GM19468 (cell line): ENCODE data around the gene TBL2.
"Not testable (repeated sequence)": the region's sequence is repeated elsewhere in the genome, so short reads cannot be mapped to it uniquely, and the experiment has no call there.

Source experiments
- ATAC-seq: cut with Tn5 transposase; IDR thresholded peaks from one replicate; pipeline ENCODE4 v1.9.1; 2021; ENCODE audit warnings: mild to moderate bottlenecking, moderate library complexity, moderate number of reproducible peaks; ENCODE audit not compliant: unreplicated experiment; ENCODE audit errors: extremely low read depth

Gene TBL2

GRCh38 chr7:73607692-73607983 is 29.3 kb upstream of the TBL2 start:
- ATAC-seq = not testable (repeated sequence)

DNA sequence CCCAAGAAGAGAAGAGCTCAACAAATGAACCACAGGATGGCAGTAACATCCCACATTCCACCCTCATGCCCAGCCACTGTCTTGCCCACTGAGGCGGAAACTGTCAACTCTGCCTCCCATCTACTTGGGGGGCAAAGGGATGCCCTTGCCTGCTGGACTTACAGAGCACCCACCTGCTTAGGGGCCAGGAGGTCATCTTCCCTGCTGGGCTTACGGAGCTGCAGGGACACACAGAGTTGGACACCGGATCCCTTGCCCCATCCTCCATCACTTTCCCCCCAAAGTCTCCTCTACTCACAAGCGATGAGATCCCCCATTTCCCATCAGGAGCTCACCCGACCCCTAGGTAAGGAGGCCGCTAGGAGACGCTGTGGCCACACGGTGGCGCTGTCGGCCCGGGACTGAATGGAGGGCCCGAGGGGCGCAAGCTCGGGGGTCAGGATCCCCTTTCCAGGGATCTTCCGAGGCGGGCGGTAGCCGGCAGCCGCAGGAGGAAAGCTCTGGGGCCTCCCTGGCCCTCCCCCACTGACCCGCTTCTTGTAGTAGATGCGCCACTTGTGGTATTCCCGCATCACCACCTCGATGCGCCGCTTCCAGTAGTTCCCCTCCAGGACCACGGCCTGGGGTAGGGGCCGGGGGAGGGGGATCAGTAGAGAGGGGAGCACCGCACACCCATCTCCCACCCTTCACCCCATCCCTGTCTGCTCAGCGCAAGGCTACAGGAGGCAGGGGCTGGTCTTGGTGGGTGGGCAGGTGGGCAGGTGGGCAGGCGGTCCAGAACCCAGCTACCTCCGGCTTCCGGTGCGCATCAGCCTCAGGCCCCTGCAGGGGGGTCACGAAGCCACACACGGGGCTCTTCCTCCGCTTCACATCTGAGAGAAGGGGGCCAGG is 28.7 kb upstream of the TBL2 start:
- no peak for ATAC-seq

DNA sequence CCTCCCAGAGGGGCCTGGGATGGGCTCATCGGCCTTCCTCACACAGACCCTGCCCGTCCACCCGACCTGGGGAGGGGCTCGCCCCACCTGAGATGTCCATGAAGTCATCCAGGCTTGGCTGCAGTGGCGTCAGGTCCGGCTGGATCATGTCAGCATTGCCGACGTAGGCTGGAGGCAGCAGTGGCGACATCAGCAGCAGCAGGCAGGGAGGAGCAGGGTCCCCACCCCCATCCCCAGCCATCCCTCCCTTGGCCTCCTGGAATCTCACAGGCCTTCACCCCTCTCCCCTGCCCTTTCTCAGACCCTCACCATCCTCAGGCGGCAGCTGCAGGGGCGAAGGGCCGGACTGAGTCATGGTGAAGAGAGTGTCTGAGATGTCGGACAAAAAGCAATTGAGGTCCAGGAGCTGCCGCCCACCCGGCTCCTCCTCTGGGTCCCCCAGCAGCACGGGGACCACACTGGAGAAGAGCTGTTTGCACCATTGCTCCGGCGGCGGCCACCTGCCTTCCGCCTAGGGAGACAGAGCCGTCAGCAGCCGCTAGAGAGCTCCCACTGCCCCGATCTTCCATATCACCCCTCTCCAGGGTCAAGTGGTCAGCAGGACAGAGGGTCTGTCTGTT is 27.3 kb upstream of the TBL2 start:
- ATAC-seq = no peak

GRCh38 chr7:73602721-73603651 is 24.6 kb upstream of the TBL2 start:
- no peak for ATAC-seq

DNA sequence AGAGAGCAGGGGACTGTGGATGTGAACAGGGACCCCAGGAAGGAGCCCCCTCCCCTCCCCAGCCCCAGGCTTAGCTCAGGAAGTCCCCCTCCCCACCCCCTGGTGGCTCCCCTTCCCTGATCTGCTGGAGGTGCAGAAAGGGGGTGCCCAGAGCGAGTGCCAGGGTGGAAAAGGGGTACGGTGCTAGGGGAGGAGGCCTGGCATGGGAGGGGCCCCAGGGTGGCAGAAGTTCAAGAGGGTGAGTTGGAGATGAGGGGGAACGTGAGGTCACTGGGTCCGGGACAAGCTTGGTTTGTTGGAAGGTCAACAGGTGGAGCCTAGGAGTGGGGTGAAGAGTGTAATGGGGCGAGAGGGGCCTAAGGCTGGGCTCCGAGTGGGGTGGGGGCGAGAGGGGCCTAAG is 21.5 kb upstream of the TBL2 start:
- no peak for ATAC-seq

GRCh38 chr7:73599151-73599882 is 20.9 kb upstream of the TBL2 start:
- no peak for ATAC-seq

- ATAC-seq = no peak
Measured at GRCh38 chr7:73597978-73598782, 19.8 kb upstream of the TBL2 start.

- ATAC-seq = no peak
Measured at GRCh38 chr7:73596191-73597065, 18.0 kb upstream of the TBL2 start.

- ATAC-seq = no peak
Measured at GRCh38 chr7:73595358-73595757, 17.0 kb upstream of the TBL2 start.

DNA sequence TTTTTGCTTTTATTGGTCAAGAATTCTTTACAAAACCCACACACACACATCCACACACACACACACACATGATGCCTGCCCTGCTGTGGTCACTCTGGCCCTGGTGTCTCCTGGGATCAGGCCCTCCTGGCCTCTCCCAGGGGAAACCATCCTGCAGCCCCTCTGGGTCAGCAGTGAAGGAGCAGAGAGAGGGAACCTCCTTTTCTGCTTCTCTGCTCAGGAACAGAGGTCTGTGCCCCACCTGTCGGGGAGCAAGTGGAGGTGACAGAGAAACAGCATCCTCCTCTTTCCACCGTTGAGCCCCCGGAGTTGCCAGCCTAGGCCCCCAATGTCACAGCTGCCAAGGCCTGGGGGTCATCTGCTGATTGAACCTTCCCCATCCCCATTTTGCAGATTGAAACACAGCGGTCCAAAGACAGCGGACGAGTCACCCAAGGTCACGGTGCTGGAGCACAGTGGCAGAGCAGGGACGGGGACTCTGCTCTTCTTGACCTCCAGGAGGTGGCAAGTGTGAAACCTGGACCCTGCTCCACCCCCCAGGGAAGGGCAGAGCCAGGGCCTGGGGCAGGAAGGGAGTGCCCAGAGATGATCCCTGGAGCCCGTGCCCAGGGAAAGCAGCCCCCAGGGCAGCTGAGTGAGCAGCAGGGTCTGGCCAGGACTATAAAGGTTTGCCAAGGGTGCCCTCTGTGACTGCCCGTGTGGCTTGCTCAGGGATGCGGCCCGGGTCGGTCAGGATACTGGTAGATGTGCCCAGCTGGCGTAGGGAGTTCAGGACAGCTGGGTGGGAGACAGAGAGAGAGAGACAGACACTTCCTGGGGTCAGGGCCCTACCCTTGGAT is 15.0 kb upstream of the TBL2 start:
- no peak for ATAC-seq

DNA sequence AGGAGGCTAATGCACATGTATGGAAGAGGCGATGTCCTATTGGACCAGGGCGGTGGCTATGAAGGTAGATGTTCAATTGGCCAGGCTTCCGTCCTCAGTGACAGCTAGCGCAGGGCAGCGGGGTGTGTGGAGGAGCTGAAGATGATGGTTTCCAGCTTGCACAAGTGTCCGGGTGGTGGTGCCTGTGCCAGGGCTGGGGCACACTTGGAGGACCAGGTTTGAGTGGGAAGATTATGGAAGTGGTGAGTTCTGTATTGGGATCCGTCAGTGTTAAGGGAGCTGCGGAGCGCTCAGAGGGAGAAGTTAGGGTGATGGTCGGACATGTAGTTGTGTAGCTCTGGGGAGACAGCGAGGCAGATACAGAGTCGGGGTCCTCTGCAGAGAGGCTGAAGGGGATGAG is 8.5 kb upstream of the TBL2 start:
- no peak for ATAC-seq

DNA sequence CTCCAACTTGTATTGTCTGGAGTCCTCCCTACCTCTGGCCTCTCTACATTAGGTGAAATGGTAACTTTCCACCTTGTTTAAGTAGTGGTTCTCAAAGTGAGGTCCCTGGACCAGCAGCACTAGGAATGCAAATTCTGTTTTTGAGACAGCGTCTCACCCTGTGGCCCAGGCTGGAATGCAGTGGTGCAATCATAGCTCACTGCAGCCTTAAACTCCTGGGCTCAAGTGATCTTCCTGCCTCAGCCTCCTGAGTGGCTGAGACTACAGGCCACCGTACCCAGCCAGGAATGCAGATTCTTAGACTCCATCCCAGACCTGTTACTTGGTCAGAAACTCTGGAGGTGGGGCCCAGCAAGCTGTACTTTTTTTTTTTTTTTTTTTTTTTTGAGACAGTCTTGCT is 6.8 kb upstream of the TBL2 start:
- no peak for ATAC-seq

DNA sequence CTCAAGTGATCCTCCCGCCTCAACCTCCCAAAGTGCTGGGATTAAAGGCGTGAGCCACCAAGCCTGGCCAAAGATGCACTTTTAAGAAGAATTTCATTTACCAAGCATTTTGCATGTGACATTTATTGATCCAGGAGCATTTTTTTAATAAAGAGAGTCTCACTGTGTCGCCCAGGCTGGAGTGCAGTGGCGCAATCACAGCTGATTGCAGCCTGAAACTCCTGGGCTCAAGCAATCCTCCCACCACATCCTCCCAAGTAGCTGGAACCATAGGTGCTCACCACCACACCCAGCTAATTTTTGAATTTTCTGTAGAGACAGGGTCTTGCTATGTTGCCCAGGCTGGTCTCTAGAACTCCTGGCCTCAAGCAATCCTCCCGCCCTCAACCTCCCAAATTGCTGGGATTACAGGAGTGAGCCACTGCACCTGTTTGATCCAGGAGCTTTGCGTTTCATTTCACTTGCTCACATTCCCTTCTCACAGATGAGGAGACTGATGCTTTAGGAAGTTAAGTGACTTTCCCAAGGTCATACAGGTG is 4.4 kb upstream of the TBL2 start:
- no peak for ATAC-seq

- not testable (repeated sequence) for ATAC-seq
Measured at GRCh38 chr7:73581006-73581405, 2.6 kb upstream of the TBL2 start.

GRCh38 chr7:73577627-73578341 is 595 bp downstream of the TBL2 start:
- ATAC-seq = no peak

DNA sequence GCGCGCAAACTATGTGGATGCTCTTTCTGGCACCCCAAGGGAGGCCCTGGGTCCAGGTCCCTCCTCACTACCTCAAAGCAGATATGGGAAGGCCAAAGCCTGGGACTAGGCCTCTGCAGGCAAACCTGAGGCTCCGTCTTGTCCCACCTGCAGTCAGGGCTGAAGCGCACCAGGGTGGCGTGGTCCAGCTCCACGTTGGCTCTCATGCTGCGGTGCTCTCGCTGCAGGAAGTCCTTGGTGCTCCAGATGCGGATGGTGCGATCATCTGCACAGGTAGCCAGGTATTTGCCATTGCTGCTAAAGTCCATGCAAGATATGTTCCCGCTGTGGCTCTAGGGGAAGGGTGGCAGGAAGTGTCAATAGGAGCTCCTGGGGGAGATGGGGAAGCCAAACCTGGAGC is 4.6 kb downstream of the TBL2 start:
- no peak for ATAC-seq

GRCh38 chr7:73573276-73573675 is 5.1 kb downstream of the TBL2 start:
- no peak for ATAC-seq
